GM23338 (cell line): ENCODE measurements around the gene SEZ6. TPM values are rescaled to one million over a fixed set of nuclear protein-coding genes. Genes with fewer than 3 reads are reported as not detected.

Experiments used
- ATAC-seq: fragments of 200-7000 bp; cut with Tn5 transposase; 3 replicates; pipeline ENCODE4 v1.9.1; 2020
- DNase-seq: peaks from one replicate; pipeline ENCODE4 v3.0.0-alpha.2; 2015; ENCODE audit warnings: low spot score
- H2AFZ ChIP-seq: fragments of 200-600 bp; sonication (generic); 2 replicates; pipeline ENCODE4 v1.8.0; 2016; ENCODE audit warnings: antibody characterized with exemption, mild to moderate bottlenecking, moderate library complexity
- H3F3A ChIP-seq: fragments of 200-600 bp; sonication (generic); replicated peaks from 2 replicates; pipeline ENCODE4 v1.8.0; 2017; ENCODE audit warnings: antibody characterized with exemption, mixed run types, low read depth
- H3K27ac ChIP-seq: fragments of 200-600 bp; sonication (generic); 2 replicates; pipeline ENCODE4 v1.6.1; 2016; ENCODE audit warnings: low read depth
- H3K27me3 ChIP-seq: fragments of 200-600 bp; sonication (generic); 2 replicates; pipeline ENCODE4 v1.8.0; 2016; ENCODE audit warnings: mild to moderate bottlenecking, mixed run types, moderate library complexity; ENCODE audit not compliant: insufficient read depth
- H3K36me3 ChIP-seq: fragments of 200-600 bp; sonication (generic); 2 replicates; pipeline ENCODE4 v1.8.0; 2016; ENCODE audit warnings: mild to moderate bottlenecking; ENCODE audit not compliant: insufficient read depth
- H3K4me1 ChIP-seq: fragments of 200-600 bp; sonication (generic); 2 replicates; pipeline ENCODE4 v1.8.0; 2016; ENCODE audit warnings: mild to moderate bottlenecking, moderate library complexity; ENCODE audit not compliant: insufficient read depth
- H3K4me2 ChIP-seq: fragments of 200-600 bp; sonication (generic); 2 replicates; pipeline ENCODE4 v1.7.1; 2017; ENCODE audit warnings: mixed run types
- H3K4me3 ChIP-seq: fragments of 200-600 bp; sonication (generic); 2 replicates; pipeline ENCODE4 v1.6.1; 2016; ENCODE audit warnings: mixed run types
- H3K79me2 ChIP-seq: fragments of 200-600 bp; sonication (generic); replicated peaks from 2 replicates; pipeline ENCODE4 v1.8.0; 2017; ENCODE audit warnings: mild to moderate bottlenecking; ENCODE audit not compliant: insufficient read depth
- H3K9me2 ChIP-seq: fragments of 200-600 bp; sonication (generic); 2 replicates; pipeline ENCODE4 v1.8.0; 2017; ENCODE audit not compliant: insufficient read depth
- H4K20me1 ChIP-seq: fragments of 200-600 bp; sonication (generic); replicated peaks from 2 replicates; pipeline ENCODE4 v1.8.0; 2017; ENCODE audit warnings: mild to moderate bottlenecking; ENCODE audit not compliant: insufficient read depth
- H3K27ac Mint-ChIP-seq: 2 replicates; pipeline ENCODE4 v1.8.0; 2020; ENCODE audit warnings: inconsistent platforms, mild to moderate bottlenecking, moderate library complexity, mixed read lengths
- H3K27me3 Mint-ChIP-seq: 3 replicates; pipeline ENCODE4 v1.8.0; 2022; ENCODE audit warnings: low read depth, mild to moderate bottlenecking, moderate library complexity, mixed read lengths, inconsistent platforms; ENCODE audit not compliant: insufficient read depth, poor library complexity
- H3K36me3 Mint-ChIP-seq: 3 replicates; pipeline ENCODE4 v1.8.0; 2021; ENCODE audit warnings: low read depth, mild to moderate bottlenecking, inconsistent platforms, moderate library complexity, mixed read lengths
- H3K4me1 Mint-ChIP-seq: 3 replicates; pipeline ENCODE4 v1.8.0; 2020; ENCODE audit warnings: mild to moderate bottlenecking, inconsistent platforms, mixed read lengths
- H3K4me3 Mint-ChIP-seq: 3 replicates; pipeline ENCODE4 v1.8.0; 2021; ENCODE audit warnings: moderate library complexity, mild to moderate bottlenecking, inconsistent platforms, mixed read lengths
- H3K9me3 Mint-ChIP-seq: 3 replicates; pipeline ENCODE4 v1.8.0; 2020; ENCODE audit warnings: moderate library complexity, mild to moderate bottlenecking, inconsistent platforms, mixed read lengths
- CREB1 ChIP-seq: fragments of 250-450 bp; sonication (Bioruptor Pico); IDR thresholded peaks from 2 replicates; pipeline ENCODE4 v1.5.0; 2020; ENCODE audit warnings: low read depth, mild to moderate bottlenecking, moderate library complexity
- EZH2 ChIP-seq: fragments of 200-600 bp; sonication (generic); IDR thresholded peaks from one replicate; pipeline ENCODE4 v1.8.0; 2017; ENCODE audit warnings: antibody characterized with exemption, mild to moderate bottlenecking, low read depth; ENCODE audit not compliant: unreplicated experiment
- EZH2phosphoT487 ChIP-seq: fragments of 200-600 bp; sonication (generic); IDR thresholded peaks from one replicate; pipeline ENCODE4 v1.8.1; 2018; ENCODE audit warnings: antibody characterized with exemption; ENCODE audit not compliant: unreplicated experiment
- NANOG ChIP-seq: IDR thresholded peaks from 2 replicates; pipeline ENCODE4 v1.6.1; 2016; ENCODE audit warnings: antibody characterized with exemption, borderline replicate concordance
- REST ChIP-seq: IDR thresholded peaks from one replicate; pipeline ENCODE4 v1.6.1; 2018; ENCODE audit warnings: antibody characterized with exemption; ENCODE audit not compliant: unreplicated experiment
- STAT1 ChIP-seq: IDR thresholded peaks from one replicate; pipeline ENCODE4 v1.6.1; 2016; ENCODE audit warnings: antibody characterized with exemption; ENCODE audit not compliant: unreplicated experiment
- ZNF331 ChIP-seq: fragments of 250-450 bp; sonication (Bioruptor Pico); IDR thresholded peaks from 2 replicates; pipeline ENCODE4 v1.5.0; 2020; ENCODE audit warnings: low read depth, mild to moderate bottlenecking, moderate library complexity
- ZNF462 ChIP-seq: fragments of 250-450 bp; sonication (Bioruptor Pico); IDR thresholded peaks from 2 replicates; pipeline ENCODE4 v1.5.0; 2020; ENCODE audit warnings: mild to moderate bottlenecking, moderate library complexity
- polyA plus RNA-seq: library from polyadenylated mRNA; unstranded; fragments of >200 nt; fragmentation: Nextera tagmentation; extraction: Ambion mirVana; gene quantifications from 2 replicates; pipeline ENCODE4 v1.2.1, GENCODE V29; 2016
- total RNA-seq: library from RNA; depleted of rRNA; stranded (reverse); fragments of >200 nt; shearing (Covaris generic); gene quantifications from 2 replicates; pipeline ENCODE4 v1.2.3, GENCODE V29; 2014

The SEZ6 gene
- total and polyA plus RNA-seq, 2 experiments from 2014 or later: 1.0 to 6.5 TPM

- peak overlapping the region; percentile 43; the same call in 1 of the 2 replicates for H2AFZ ChIP-seq
- H3K27ac ChIP-seq: peak overlapping the region; percentile 78; the same call in 1 of the 2 replicates
- peaks cover 35% of the 10 kb centered on the region for H3K4me1 ChIP-seq
- Mint-ChIP-seq H3K9me3 (no peaks in the 10 kb centered on the region), H3K4me3 (peak overlapping the region; percentile 28; the same call in 2 of the 3 replicates), H3K27ac (peak overlapping the region; percentile 8; the same call in 1 of the 2 replicates), H3K4me1 (peaks cover 46% of the 10 kb centered on the region), H3K36me3 (no peaks in the 10 kb centered on the region; the same call in 2 of the 3 replicates), H3K27me3 (peaks cover 5% of the 10 kb centered on the region)
- H3K36me3 ChIP-seq: no peaks in the 10 kb centered on the region
- H3K4me3 ChIP-seq: peak overlapping the region; percentile 31
- H3K27me3 ChIP-seq: no peaks in the 10 kb centered on the region
- peak; percentile 68 for DNase-seq
- peak overlapping the region; percentile 68 for H3K4me2 ChIP-seq
- ATAC-seq: peak; percentile 55
- no peaks in the 10 kb centered on the region for H3K79me2 ChIP-seq
- peaks cover 21% of the 10 kb centered on the region; the same call in 1 of the 2 replicates for H3F3A ChIP-seq
- H3K9me2 ChIP-seq: no peaks in the 10 kb centered on the region
- no peaks in the 10 kb centered on the region for H4K20me1 ChIP-seq
- TF ChIP-seq STAT1: no peak
- TF ChIP-seq NANOG: peak; percentile 16; the same call in 1 of the 2 replicates
- no peak for TF ChIP-seq REST
- TF ChIP-seq ZNF462 (CRISPR knock-in tag): 0 out of 2 replicates have a peak, but pooled peaks have one; percentile 7
- no peak for TF ChIP-seq EZH2phosphoT487
- TF ChIP-seq ZNF331 (CRISPR knock-in tag): no peak
- 0 out of 2 replicates have a peak, but pooled peaks have one; percentile 15 for TF ChIP-seq CREB1 (CRISPR knock-in tag)
- no peak for TF ChIP-seq EZH2
Observed at GRCh38 chr17:28968231-28968913, 37.5 kb downstream of the SEZ6 start.
